Fibroblast of mammary gland (primary cell): Measurements from ENCODE around the gene FBLN1.
"Not testable (repeated sequence)": the region's sequence is repeated elsewhere in the genome, so short reads cannot be mapped to it uniquely, and the experiment has no call there.

ENCODE experiments used
- DNase-seq: peaks from one replicate; pipeline ENCODE4 v3.0.0-alpha.2; 2010; ENCODE audit warnings: low read depth
- H3K4me3 ChIP-seq: 2 replicates; pipeline ENCODE4 v1.5.1; 2011; ENCODE audit warnings: low read depth, mild to moderate bottlenecking, low read length, moderate library complexity; ENCODE audit not compliant: control insufficient read depth
- CTCF ChIP-seq: conservative IDR thresholded peaks from 2 replicates; pipeline ENCODE4 v1.5.1; 2011; ENCODE audit warnings: low read depth, low read length, inconsistent platforms; ENCODE audit not compliant: control insufficient read depth, insufficient read depth

The FBLN1 gene

GRCh38 chr22:45537734-45538181 lies 35.1 kb downstream of the FBLN1 start:
- DNase-seq = peak; percentile 84
- no peak overlapping the region for H3K4me3 ChIP-seq
- TF ChIP-seq CTCF = no peak

- H3K4me3 ChIP-seq = no peak overlapping the region
- no peak for TF ChIP-seq CTCF
- no peak for DNase-seq
These were observed 35.6 kb downstream of the FBLN1 start for GRCh38 chr22:45538281-45538680.

GRCh38 chr22:45540122-45540521 lies 37.4 kb downstream of the FBLN1 start:
- TF ChIP-seq CTCF = no peak
- no peak for DNase-seq

GRCh38 chr22:45541382-45541979 lies 38.8 kb downstream of the FBLN1 start:
- no peak overlapping the region for H3K4me3 ChIP-seq
- TF ChIP-seq CTCF = no peak
- no peak for DNase-seq

More at GRCh38 chr22:45540122-45540521, 37.4 kb downstream of the FBLN1 start:
- H3K4me3 ChIP-seq = no peak overlapping the region

GRCh38 chr22:45542001-45542520 lies 39.4 kb downstream of the FBLN1 start:
- DNase-seq = no peak
- TF ChIP-seq CTCF = no peak
- no peak overlapping the region for H3K4me3 ChIP-seq

- not testable (repeated sequence) for H3K4me3 ChIP-seq
- DNase-seq = peak; percentile 57
These were observed 40.1 kb downstream of the FBLN1 start for GRCh38 chr22:45542736-45543135.

GRCh38 chr22:45543243-45543642 lies 40.6 kb downstream of the FBLN1 start:
- no peak for DNase-seq
- no peak for TF ChIP-seq CTCF
- H3K4me3 ChIP-seq = no peak overlapping the region
